Neural cell (in vitro differentiated cells): ENCODE results near the gene BTBD18. TPM values are rescaled to one million over a fixed set of nuclear protein-coding genes. Genes with fewer than 3 reads are reported as not detected.

Source experiments
- H2AFZ ChIP-seq: fragments of 200-600, 300-800 bp; sonication (generic), shearing (Covaris generic); 2 replicates; pipeline ENCODE4 v1.6.0; 2014; ENCODE audit warnings: low read depth, mild to moderate bottlenecking, antibody characterized with exemption, low read length, moderate library complexity
- H3F3A ChIP-seq: fragments of 200-600 bp; shearing (Covaris generic); 2 replicates; pipeline ENCODE4 v1.6.1; 2016; ENCODE audit warnings: mild to moderate bottlenecking, moderate library complexity, mixed read lengths, antibody characterized with exemption, low read length; ENCODE audit not compliant: insufficient read depth, poor library complexity, severe bottlenecking
- H3K27ac ChIP-seq: fragments of 200-600, 300-800 bp; sonication (generic), shearing (Covaris generic); 2 replicates; pipeline ENCODE4 v1.5.1; 2014; ENCODE audit warnings: mild to moderate bottlenecking, low read length, moderate library complexity
- H3K27me3 ChIP-seq: fragments of 300-800, 200-600 bp; sonication (generic), shearing (Covaris generic); 2 replicates; pipeline ENCODE4 v1.6.0; 2014; ENCODE audit warnings: mild to moderate bottlenecking, low read depth, low read length, moderate library complexity; ENCODE audit not compliant: insufficient read depth
- H3K36me3 ChIP-seq: fragments of 300-800, 200-600 bp; sonication (generic), shearing (Covaris generic); 2 replicates; pipeline ENCODE4 v1.5.1; 2014; ENCODE audit warnings: mild to moderate bottlenecking, antibody characterized with exemption, low read length, moderate library complexity; ENCODE audit not compliant: insufficient read depth
- H3K4me2 ChIP-seq: fragments of 300-800, 200-600 bp; sonication (generic), shearing (Covaris generic); 2 replicates; pipeline ENCODE4 v1.6.0; 2014; ENCODE audit warnings: mild to moderate bottlenecking, low read length
- H3K4me3 ChIP-seq: fragments of 300-800, 200-600 bp; sonication (generic), shearing (Covaris generic); 2 replicates; pipeline ENCODE4 v1.5.1; 2014; ENCODE audit warnings: mild to moderate bottlenecking, low read length, moderate library complexity
- H3K79me2 ChIP-seq: fragments of 200-600 bp; shearing (Covaris generic); replicated peaks from 2 replicates; pipeline ENCODE4 v1.6.0; 2014; ENCODE audit warnings: mild to moderate bottlenecking, low read length, moderate library complexity; ENCODE audit not compliant: insufficient read depth
- H3K9ac ChIP-seq: fragments of 300-800, 200-600 bp; sonication (generic), shearing (Covaris generic); 2 replicates; pipeline ENCODE4 v1.6.1; 2016; ENCODE audit warnings: mild to moderate bottlenecking, low read length, mixed read lengths
- H3K9me2 ChIP-seq: fragments of 200-600 bp; shearing (Covaris generic); 2 replicates; pipeline ENCODE4 v1.6.1; 2016; ENCODE audit warnings: mild to moderate bottlenecking, low read length, mixed read lengths; ENCODE audit not compliant: insufficient read depth
- H3K9me3 ChIP-seq: fragments of 200-600, 300-800 bp; sonication (generic), shearing (Covaris generic); 2 replicates; pipeline ENCODE4 v1.6.1; 2016; ENCODE audit warnings: mild to moderate bottlenecking, mixed run types, low read length, moderate library complexity, mixed read lengths
- H4K20me1 ChIP-seq: fragments of 200-600 bp; shearing (Covaris generic); 2 replicates; pipeline ENCODE4 v1.6.1; 2016; ENCODE audit warnings: mild to moderate bottlenecking, mixed run types; ENCODE audit not compliant: insufficient read depth
- EP300 ChIP-seq: fragments of 450-650 bp; conservative IDR thresholded peaks from 2 replicates; pipeline ENCODE4 v1.6.1; 2014; ENCODE audit warnings: antibody characterized with exemption, mild to moderate bottlenecking, moderate library complexity; ENCODE audit not compliant: poor library complexity, severe bottlenecking
- EZH2 ChIP-seq: fragments of 200-600, 300-800 bp; shearing (Covaris generic), sonication (generic); IDR thresholded peaks from 2 replicates; pipeline ENCODE4 v1.6.1; 2014; ENCODE audit warnings: antibody characterized with exemption, low read length, borderline replicate concordance, mild to moderate bottlenecking; ENCODE audit not compliant: insufficient read depth, poor library complexity, severe bottlenecking
- MXI1 ChIP-seq: fragments of 450-650 bp; conservative IDR thresholded peaks from 2 replicates; pipeline ENCODE4 v1.6.1; 2014; ENCODE audit warnings: antibody characterized with exemption, mild to moderate bottlenecking; ENCODE audit not compliant: poor library complexity, severe bottlenecking
- POLR2AphosphoS5 ChIP-seq: IDR thresholded peaks from 2 replicates; pipeline ENCODE4 v1.6.1; 2012
- RAD21 ChIP-seq: fragments of 450-650 bp; conservative IDR thresholded peaks from 2 replicates; pipeline ENCODE4 v1.6.1; 2014; ENCODE audit warnings: antibody characterized with exemption, mild to moderate bottlenecking, moderate library complexity
- REST ChIP-seq: IDR thresholded peaks from 2 replicates; pipeline ENCODE4 v1.6.1; 2012; ENCODE audit warnings: borderline replicate concordance
- SMC3 ChIP-seq: fragments of 450-650 bp; conservative IDR thresholded peaks from 2 replicates; pipeline ENCODE4 v1.6.1; 2014; ENCODE audit warnings: antibody characterized with exemption, mild to moderate bottlenecking, moderate library complexity; ENCODE audit not compliant: poor library complexity
- TAF1 ChIP-seq: IDR thresholded peaks from 2 replicates; pipeline ENCODE4 v1.6.1; 2012; ENCODE audit warnings: low read depth
- polyA plus RNA-seq: library from polyadenylated mRNA; depleted of rRNA; stranded (reverse); fragments of >200 nt; gene quantifications from 2 replicates; pipeline ENCODE4 v1.2.3, GENCODE V29; 2014
- TF ChIP-seq, protein P1 (sequence below): fragments of 450-650 bp; IDR thresholded peaks from 2 replicates; pipeline ENCODE4 v1.5.1; 2014; ENCODE audit warnings: antibody characterized with exemption, mild to moderate bottlenecking, moderate library complexity; ENCODE audit not compliant: poor library complexity, severe bottlenecking

The BTBD18 gene
- polyA plus RNA-seq, 1 donor from 2014 or later, result not detected

DNA sequence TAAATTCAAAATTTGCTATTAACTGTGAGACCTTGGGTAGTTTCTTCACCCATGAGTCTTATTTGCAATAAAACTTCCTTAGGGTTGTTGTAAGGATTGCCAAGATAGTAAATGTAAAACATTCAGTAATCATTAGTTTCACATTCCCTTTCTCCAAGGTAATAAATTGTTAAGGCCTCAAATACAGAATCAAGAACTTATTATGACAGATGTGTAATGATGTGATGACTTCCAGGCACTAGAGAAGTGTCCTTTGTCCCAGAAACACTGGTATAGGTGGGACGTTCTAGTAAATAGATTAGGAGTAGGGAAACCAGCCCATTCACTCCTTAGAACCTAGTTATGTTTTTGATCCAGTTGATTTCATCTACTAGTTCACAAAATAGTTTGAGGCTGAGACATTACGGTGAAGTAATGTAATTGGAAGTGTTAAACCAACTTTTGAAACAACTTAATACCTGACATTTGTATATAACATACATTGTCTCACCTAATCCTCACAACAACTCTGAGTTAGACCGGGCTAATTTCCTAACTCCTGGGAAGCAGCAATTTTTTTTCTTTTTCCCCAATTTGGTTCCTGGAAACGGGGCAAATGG, 35.5 kb upstream of the BTBD18 start:
- H3K79me2 ChIP-seq, result peaks cover 71% of the 10 kb centered on the region
- no peaks in the 10 kb centered on the region for H3K9me3 ChIP-seq
- H3K4me3 ChIP-seq, result no peak overlapping the region
- no peaks in the 10 kb centered on the region for H3F3A ChIP-seq
- no peaks in the 10 kb centered on the region for H3K27me3 ChIP-seq
- H3K36me3 ChIP-seq, result no peaks in the 10 kb centered on the region
- no peak overlapping the region for H3K4me2 ChIP-seq
- peak overlapping the region; percentile 36 for H3K27ac ChIP-seq
- no peak for TF ChIP-seq RAD21
- TF ChIP-seq, protein P1, sequence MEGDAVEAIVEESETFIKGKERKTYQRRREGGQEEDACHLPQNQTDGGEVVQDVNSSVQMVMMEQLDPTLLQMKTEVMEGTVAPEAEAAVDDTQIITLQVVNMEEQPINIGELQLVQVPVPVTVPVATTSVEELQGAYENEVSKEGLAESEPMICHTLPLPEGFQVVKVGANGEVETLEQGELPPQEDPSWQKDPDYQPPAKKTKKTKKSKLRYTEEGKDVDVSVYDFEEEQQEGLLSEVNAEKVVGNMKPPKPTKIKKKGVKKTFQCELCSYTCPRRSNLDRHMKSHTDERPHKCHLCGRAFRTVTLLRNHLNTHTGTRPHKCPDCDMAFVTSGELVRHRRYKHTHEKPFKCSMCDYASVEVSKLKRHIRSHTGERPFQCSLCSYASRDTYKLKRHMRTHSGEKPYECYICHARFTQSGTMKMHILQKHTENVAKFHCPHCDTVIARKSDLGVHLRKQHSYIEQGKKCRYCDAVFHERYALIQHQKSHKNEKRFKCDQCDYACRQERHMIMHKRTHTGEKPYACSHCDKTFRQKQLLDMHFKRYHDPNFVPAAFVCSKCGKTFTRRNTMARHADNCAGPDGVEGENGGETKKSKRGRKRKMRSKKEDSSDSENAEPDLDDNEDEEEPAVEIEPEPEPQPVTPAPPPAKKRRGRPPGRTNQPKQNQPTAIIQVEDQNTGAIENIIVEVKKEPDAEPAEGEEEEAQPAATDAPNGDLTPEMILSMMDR, result no peak
- no peak for TF ChIP-seq EZH2
- no peak for TF ChIP-seq SMC3
- TF ChIP-seq TAF1, result no peak
- no peak for TF ChIP-seq POLR2AphosphoS5
- no peak for TF ChIP-seq REST
- no peak for TF ChIP-seq EP300
- no peak for TF ChIP-seq MXI1
- no peak overlapping the region for H3K9ac ChIP-seq
- peaks cover 4% of the 10 kb centered on the region for H4K20me1 ChIP-seq
- H3K9me2 ChIP-seq, result no peaks in the 10 kb centered on the region
- no peak overlapping the region for H2AFZ ChIP-seq

DNA sequence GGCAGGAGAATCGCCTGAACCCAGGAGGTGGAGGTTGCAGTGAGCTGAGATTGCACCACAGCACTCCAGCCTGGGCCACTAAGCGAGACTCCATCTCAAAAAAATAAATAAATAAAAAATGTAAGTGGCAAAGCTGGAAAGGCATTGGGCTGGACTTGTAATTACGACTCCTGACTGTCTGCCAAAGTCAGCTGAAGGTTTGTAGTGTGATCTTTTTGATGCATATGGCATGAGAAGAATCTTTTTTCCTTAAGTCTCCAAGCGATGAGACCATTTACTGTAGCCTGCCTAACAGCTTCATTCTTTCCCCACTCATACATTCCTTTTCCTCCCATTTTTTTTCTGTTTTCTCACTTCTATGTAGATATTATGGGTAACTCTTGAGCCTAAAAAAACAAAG, 34.8 kb upstream of the BTBD18 start:
- Histone ChIP-seq H3K27ac (no peak overlapping the region), H2AFZ (no peak overlapping the region), H3K79me2 (peaks cover 71% of the 10 kb centered on the region), H3K9me3 (no peaks in the 10 kb centered on the region), H4K20me1 (peaks cover 4% of the 10 kb centered on the region), H3K9me2 (no peaks in the 10 kb centered on the region), H3K4me3 (no peak overlapping the region), H3F3A (no peaks in the 10 kb centered on the region), H3K27me3 (no peaks in the 10 kb centered on the region), H3K36me3 (no peaks in the 10 kb centered on the region), H3K9ac (no peak overlapping the region), H3K4me2 (no peak overlapping the region)
- no peak for TF ChIP-seq MXI1
- TF ChIP-seq EZH2, result no peak
- TF ChIP-seq TAF1, result no peak
- no peak for TF ChIP-seq EP300
- TF ChIP-seq POLR2AphosphoS5, result no peak
- TF ChIP-seq REST, result no peak
- TF ChIP-seq, protein P1, result no peak
- no peak for TF ChIP-seq RAD21
- TF ChIP-seq SMC3, result no peak
